Muscle layer of colon (tissue), 2 donors: ENCODE results near the gene SLC26A4.

Experiments used
- H3K27ac ChIP-seq: one replicate; pipeline ENCODE4 v1.7.0; 2013; ENCODE audit warnings: low read depth, mild to moderate bottlenecking, low read length, moderate library complexity
- H3K27me3 ChIP-seq, 2 donors: one replicate each; pipeline ENCODE4 v1.7.0; 2013; ENCODE audit warnings: low read length in 2 of 2, mild to moderate bottlenecking in 2 of 2; ENCODE audit not compliant: insufficient read depth in 2 of 2, control insufficient read depth in 1 of 2
- H3K36me3 ChIP-seq: one replicate; pipeline ENCODE4 v1.7.0; 2013; ENCODE audit warnings: mild to moderate bottlenecking, low read length; ENCODE audit not compliant: insufficient read depth
- H3K4me1 ChIP-seq: one replicate; pipeline ENCODE4 v1.7.0; 2013; ENCODE audit warnings: mild to moderate bottlenecking, low read length; ENCODE audit not compliant: insufficient read depth
- H3K4me3 ChIP-seq, 2 donors: one replicate each; pipeline ENCODE4 v1.7.0; 2013; ENCODE audit warnings: low read length in 2 of 2, low read depth in 1 of 2, mild to moderate bottlenecking in 1 of 2, moderate library complexity in 1 of 2
- H3K9ac ChIP-seq: one replicate; pipeline ENCODE4 v1.7.0; 2013; ENCODE audit warnings: low read length
- H3K9me3 ChIP-seq: one replicate; pipeline ENCODE4 v1.7.0; 2013; ENCODE audit warnings: mild to moderate bottlenecking, low read length
- donor health status: abdominal sarcoma.
- donor health status: Adenocarcinoma of cecum.

SLC26A4 gene

DNA sequence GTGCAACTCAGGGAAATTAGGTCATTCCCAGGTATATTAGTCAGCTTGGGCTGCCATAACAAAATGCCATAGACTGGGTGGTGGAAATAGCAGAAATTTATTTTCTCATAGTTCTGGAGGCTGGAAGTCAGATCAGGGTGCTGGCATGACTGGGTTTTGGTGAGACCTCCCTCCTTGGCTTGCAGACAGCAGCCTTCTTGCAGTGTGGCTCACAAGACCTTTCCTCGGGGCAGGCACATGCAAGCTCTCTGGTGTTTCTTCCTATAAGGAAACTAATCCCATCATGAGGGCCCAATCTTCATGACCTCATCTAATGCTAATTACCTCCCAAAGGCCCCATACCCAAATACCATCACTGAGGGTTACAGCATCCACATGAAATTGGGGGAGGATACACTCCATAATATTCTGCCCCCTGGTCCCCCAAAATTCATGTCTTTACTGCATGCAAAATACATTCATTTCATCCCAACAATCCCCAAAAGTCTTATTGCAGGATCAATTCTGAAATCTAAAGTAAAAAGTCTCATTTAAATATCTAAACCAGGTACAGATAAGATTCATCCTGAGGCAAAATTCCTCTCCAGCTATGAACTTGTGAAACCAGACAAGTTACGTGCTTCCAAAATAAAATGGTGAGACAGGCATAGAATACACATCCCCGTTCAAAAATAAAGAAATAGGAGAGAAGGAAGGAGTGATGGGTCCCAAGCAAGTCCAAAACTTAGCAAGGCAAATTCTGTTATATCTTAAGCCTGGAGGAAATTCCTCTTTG lies 65.9 kb downstream of the SLC26A4 start:
- H3K36me3 ChIP-seq, result no peaks in the 10 kb centered on the region
- no peaks in the 10 kb centered on the region for H3K9me3 ChIP-seq
- H3K4me1 ChIP-seq, result no peaks in the 10 kb centered on the region
- no peak overlapping the region for H3K9ac ChIP-seq
- H3K27ac ChIP-seq, result no peak overlapping the region
- no peaks in the 10 kb centered on the region for H3K27me3 ChIP-seq
- H3K4me3 ChIP-seq, result no peak overlapping the region

GRCh38 chr7:107728276-107728675 lies 67.6 kb downstream of the SLC26A4 start:
- Histone ChIP-seq H3K9ac (no peak overlapping the region), H3K4me3 (no peak overlapping the region), H3K27me3 (no peaks in the 10 kb centered on the region), H3K9me3 (no peaks in the 10 kb centered on the region), H3K36me3 (no peaks in the 10 kb centered on the region), H3K4me1 (no peaks in the 10 kb centered on the region), H3K27ac (no peak overlapping the region)

DNA sequence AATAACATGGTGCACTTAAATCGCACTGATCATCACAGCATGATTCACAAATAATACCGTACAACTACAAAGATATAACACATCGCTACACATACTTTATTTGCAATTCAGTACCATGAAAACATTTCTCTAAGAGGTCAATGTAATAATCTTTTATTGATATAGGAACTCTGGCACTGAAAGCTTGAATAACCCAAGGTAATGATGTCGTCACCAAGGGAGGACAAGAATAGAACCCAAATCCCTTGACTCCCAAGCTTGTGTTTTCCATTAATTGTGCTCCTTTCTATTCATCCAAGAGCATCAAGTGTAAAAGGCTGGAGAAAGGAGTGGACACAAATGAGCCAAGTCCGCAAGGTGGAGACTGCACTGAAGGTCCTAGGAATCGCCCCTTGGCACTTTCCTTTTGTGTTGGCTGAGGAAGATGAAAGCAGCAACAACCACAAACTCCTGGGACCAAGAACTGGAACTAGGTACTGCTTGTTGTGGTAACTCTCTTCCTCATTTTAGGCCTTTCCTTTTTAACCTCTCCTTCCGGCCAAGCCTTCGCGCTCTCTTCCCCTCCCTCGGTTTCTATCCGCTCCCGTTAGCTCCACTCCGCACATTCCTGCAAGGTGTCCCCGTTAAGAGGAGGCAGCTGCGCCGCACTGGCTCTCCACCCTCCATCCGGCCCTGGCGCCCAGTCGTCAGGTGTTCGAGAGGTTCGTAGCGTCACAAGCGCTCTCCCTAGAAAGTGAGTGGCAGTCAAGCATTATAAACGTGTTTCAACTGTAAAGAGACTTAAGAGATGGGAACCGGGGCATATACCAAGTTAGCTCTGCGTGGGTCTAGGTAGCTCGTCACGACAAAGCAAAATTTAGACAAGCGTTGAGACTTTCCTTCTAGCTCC lies 82.3 kb downstream of the SLC26A4 start:
- Histone ChIP-seq H3K9ac (peak overlapping the region; percentile 39), H3K4me1 (peaks cover 32% of the 10 kb centered on the region), H3K27me3 (no peaks in the 10 kb centered on the region), H3K36me3 (no peaks in the 10 kb centered on the region), H3K27ac (peak overlapping the region; percentile 99), H3K4me3 (peak overlapping the region; percentile 99), H3K9me3 (no peaks in the 10 kb centered on the region)

GRCh38 chr7:107743567-107744344 lies 83.1 kb downstream of the SLC26A4 start, which contains the start of gene CBLL1:
TSS of gene CBLL1 (plus strand) at chr7:107744142. CDS start at chr7:107744164, 22 bp downstream.
- Histone ChIP-seq H3K27me3 (no peaks in the 10 kb centered on the region), H3K4me1 (peaks cover 32% of the 10 kb centered on the region), H3K36me3 (no peaks in the 10 kb centered on the region), H3K9ac (peak within 1 kb of the TSS; percentile 91), H3K4me3 (peak within 1 kb of the TSS; percentile 99), H3K27ac (peak within 1 kb of the TSS; percentile 99), H3K9me3 (no peaks in the 10 kb centered on the region)

DNA sequence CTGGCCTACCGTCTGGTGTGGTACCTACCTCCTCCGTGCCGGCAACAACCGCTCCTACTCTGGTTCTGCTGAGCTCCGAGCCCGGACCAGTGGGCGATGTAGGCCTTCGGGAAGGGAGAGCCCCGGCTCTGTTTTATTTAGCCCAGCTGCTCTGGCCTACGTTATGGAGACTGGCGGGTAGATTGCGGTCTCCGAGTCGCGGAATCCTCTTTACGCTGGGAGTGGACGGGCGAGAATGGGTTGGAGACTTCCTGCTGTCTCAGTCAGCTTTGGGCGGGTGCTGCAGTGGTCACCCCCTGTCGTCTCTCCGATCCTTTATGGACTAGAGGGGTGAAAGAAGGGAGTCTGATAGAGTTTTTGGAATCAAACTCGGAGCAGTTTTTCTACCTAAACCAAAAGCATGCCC lies 83.7 kb downstream of the SLC26A4 start:
- peaks cover 32% of the 10 kb centered on the region for H3K4me1 ChIP-seq

GRCh38 chr7:107746006-107746405 lies 85.4 kb downstream of the SLC26A4 start:
- Histone ChIP-seq H3K9ac (no peak overlapping the region), H3K36me3 (peaks cover 7% of the 10 kb centered on the region), H3K4me3 (peak overlapping the region in 1 of 2 donors; percentile 4), H3K27ac (no peak overlapping the region), H3K27me3 (no peaks in the 10 kb centered on the region), H3K4me1 (peaks cover 32% of the 10 kb centered on the region), H3K9me3 (no peaks in the 10 kb centered on the region)

More for the DNA sequence above, 83.7 kb downstream of the SLC26A4 start:
- peak overlapping the region; percentile 91 for H3K9ac ChIP-seq
- peak overlapping the region; percentile 99 for H3K27ac ChIP-seq
- no peaks in the 10 kb centered on the region for H3K9me3 ChIP-seq
- no peaks in the 10 kb centered on the region for H3K27me3 ChIP-seq
- peak overlapping the region; percentile 99 for H3K4me3 ChIP-seq
- no peaks in the 10 kb centered on the region for H3K36me3 ChIP-seq

DNA sequence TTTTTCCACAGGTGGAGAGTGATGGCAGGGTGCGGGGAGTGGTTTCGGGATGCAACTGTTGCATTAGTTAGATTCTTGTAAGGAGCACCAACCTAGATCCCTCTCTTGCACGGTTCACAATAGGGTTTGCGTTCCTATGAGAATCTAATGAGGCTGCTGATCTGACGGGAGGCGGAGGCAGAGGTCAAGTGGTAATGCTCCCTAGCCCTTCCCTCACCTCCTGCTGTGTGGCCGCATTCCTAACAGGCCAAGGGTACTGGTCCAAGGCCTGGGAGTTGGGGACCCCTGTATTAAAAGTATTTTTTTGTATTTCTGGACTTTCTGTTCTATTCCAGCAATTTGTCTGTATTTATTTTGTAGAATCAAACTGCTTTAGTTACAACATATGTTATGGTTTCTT lies 90.5 kb downstream of the SLC26A4 start:
- H3K27ac ChIP-seq, result no peak overlapping the region
- no peak overlapping the region for H3K4me3 ChIP-seq
- H3K9ac ChIP-seq, result no peak overlapping the region
- no peaks in the 10 kb centered on the region for H3K9me3 ChIP-seq
- no peaks in the 10 kb centered on the region for H3K27me3 ChIP-seq
- peaks cover 28% of the 10 kb centered on the region for H3K36me3 ChIP-seq
- peaks cover 11% of the 10 kb centered on the region for H3K4me1 ChIP-seq

GRCh38 chr7:107754642-107755041 lies 94.0 kb downstream of the SLC26A4 start:
- no peak overlapping the region for H3K27ac ChIP-seq
- peaks cover 54% of the 10 kb centered on the region for H3K36me3 ChIP-seq

GRCh38 chr7:107758667-107759066 lies 98.0 kb downstream of the SLC26A4 start:
- peaks cover 45% of the 10 kb centered on the region for H3K36me3 ChIP-seq
- no peaks in the 10 kb centered on the region for H3K27me3 ChIP-seq
- no peaks in the 10 kb centered on the region for H3K9me3 ChIP-seq
- H3K4me1 ChIP-seq, result no peaks in the 10 kb centered on the region
- H3K4me3 ChIP-seq, result no peak overlapping the region
- no peak overlapping the region for H3K27ac ChIP-seq
- H3K9ac ChIP-seq, result no peak overlapping the region

More at GRCh38 chr7:107754642-107755041, 94.0 kb downstream of the SLC26A4 start:
- Histone ChIP-seq H3K4me3 (no peak overlapping the region), H3K9ac (no peak overlapping the region), H3K27me3 (no peaks in the 10 kb centered on the region), H3K4me1 (no peaks in the 10 kb centered on the region), H3K9me3 (no peaks in the 10 kb centered on the region)

GRCh38 chr7:107767391-107767790 lies 106.8 kb downstream of the SLC26A4 start:
- Histone ChIP-seq H3K36me3 (no peaks in the 10 kb centered on the region), H3K27ac (no peak overlapping the region), H3K9ac (no peak overlapping the region), H3K4me3 (no peak overlapping the region), H3K4me1 (no peaks in the 10 kb centered on the region), H3K9me3 (no peaks in the 10 kb centered on the region), H3K27me3 (no peaks in the 10 kb centered on the region)
